ENCODE data around the gene ATP11A. TPM values are rescaled to one million over a fixed set of nuclear protein-coding genes. Genes with fewer than 3 reads are reported as not detected.

The ATP11A gene
- total and polyA plus RNA-seq, 7 donors, result 0.69 to 22.9 (median 9.6) TPM

DNA sequence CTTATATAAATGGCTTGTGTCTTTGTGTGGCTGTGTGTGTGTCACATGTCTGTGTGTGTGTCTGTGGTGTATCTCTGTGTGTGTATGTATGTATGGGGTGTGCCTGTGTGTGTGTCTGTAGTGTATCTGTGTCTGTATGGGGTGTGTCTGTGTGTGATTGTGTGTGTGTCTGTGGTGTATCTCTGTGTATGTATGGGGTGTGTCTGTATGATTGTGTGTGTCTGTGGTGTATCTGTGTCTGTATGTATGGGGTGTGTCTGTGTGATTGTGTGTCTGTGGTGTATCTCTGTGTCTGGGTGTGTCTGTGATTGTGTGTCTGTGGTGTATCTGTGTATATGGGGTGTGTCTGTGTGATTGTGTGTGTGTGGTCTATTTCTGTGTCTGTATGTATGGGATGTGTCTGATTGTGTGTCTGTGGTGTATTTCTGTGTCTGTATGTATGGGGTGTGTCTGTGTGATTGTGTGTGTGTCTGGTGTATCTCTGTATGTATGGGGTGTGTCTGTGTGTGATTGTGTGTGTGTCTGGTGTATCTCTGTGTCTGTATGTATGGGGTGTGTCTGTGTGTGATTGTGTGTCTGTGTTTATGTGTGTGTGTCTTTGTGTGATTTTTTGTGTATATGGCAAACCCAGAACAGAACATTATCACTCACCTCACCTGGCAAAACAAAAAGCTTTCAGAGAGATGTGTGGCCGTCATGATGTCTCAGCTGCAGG is 223.0 kb downstream of the ATP11A start:
- TF ChIP-seq POLR2AphosphoS5 (IDR thresholded peaks at IDR 0.05), result no peak
- TF ChIP-seq POLR2A (IDR thresholded peaks at IDR 0.05), result no peak
- TF ChIP-seq EP300 (IDR thresholded peaks at IDR 0.05), result no peak
- TF ChIP-seq, protein P1, sequence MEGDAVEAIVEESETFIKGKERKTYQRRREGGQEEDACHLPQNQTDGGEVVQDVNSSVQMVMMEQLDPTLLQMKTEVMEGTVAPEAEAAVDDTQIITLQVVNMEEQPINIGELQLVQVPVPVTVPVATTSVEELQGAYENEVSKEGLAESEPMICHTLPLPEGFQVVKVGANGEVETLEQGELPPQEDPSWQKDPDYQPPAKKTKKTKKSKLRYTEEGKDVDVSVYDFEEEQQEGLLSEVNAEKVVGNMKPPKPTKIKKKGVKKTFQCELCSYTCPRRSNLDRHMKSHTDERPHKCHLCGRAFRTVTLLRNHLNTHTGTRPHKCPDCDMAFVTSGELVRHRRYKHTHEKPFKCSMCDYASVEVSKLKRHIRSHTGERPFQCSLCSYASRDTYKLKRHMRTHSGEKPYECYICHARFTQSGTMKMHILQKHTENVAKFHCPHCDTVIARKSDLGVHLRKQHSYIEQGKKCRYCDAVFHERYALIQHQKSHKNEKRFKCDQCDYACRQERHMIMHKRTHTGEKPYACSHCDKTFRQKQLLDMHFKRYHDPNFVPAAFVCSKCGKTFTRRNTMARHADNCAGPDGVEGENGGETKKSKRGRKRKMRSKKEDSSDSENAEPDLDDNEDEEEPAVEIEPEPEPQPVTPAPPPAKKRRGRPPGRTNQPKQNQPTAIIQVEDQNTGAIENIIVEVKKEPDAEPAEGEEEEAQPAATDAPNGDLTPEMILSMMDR (IDR thresholded peaks at IDR 0.05), result no peak
- DNase-seq, result no peak
- Histone ChIP-seq H3K36me3 (no peaks in the 10 kb centered on the region), H3K9me3 (no peaks in the 10 kb centered on the region), H3K27ac (no peak overlapping the region), H3K4me3 (no peak overlapping the region), H3K4me1 (no peaks in the 10 kb centered on the region), H3K27me3 (peaks cover 0 to 43% (median 11%) of the 10 kb centered on the region in 3 donors)
- WGBS, 2 donors, result 19 to 37% methylated on average over 1 of the region's 1 CpG
- intact Hi-C loops (cut with DNase I), result no loop called here

DNA sequence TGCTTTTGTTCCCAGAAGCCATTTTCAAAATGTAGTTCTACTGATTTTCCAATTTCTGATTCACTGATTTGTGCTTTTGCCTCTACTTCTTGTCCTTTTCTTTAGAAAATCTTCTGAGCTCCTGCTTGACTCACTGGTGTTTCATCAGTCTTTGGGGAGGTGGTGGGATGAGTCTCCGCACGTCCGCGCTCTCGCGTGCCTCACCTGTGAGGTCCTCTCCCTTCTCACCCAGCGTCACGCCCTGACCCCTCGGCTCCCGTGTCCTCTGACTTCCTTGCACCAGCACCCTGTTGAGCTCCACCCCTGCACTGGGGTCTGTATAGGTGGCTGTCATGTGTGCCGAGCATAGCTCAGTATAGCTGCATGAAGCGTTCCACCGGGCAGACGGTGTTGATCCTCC is 226.5 kb downstream of the ATP11A start:
- no peaks in the 10 kb centered on the region for H3K4me1 ChIP-seq
- H3K36me3 ChIP-seq, result no peaks in the 10 kb centered on the region
- intact Hi-C loops (cut with DNase I), result no loop called here
- TF ChIP-seq, protein P1 (IDR thresholded peaks at IDR 0.05), result no peak
- TF ChIP-seq POLR2A (IDR thresholded peaks at IDR 0.05) (no peak), POLR2AphosphoS5 (IDR thresholded peaks at IDR 0.05) (no peak), EP300 (IDR thresholded peaks at IDR 0.05) (no peak)
- H3K27me3 ChIP-seq, result peaks cover 0 to 41% (median 2%) of the 10 kb centered on the region in 3 donors
- H3K27ac ChIP-seq, result no peak overlapping the region
- H3K9me3 ChIP-seq, result no peaks in the 10 kb centered on the region
- WGBS, 2 donors, result 89 to 97% methylated on average over 14 of the region's 14 CpGs
- H3K4me3 ChIP-seq, result no peak overlapping the region
- DNase-seq, result peak; percentile 53

DNA sequence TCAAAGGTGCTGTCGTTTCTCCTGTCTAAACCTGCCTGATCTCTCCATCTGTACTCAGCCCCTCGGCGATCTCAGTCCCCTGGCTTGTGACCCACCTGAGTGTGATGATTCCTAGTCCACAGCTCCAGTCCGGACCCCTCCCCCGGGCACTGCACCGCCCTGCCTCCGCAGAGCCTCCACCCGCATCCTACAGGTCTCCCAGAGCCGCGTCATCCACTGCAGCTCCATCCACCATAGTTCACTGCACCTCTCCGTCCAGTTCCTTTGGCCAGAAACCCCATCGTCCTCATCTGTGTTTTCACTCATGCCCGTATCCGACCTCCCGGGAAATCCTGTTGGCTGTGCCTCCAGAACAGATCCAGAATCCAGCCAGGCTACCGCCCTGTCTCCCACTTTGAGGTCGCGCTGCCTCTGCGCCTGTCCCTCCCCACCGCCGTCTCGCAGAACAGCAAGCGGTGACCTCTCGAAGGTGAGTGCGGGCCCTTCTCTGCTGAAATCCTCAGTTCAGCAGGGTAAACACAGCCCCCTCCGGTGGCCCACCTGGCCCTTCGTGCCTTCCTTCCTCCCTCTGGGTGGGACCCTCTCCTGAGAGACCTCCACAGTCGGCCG is 227.3 kb downstream of the ATP11A start:
- H3K4me1 ChIP-seq, result no peaks in the 10 kb centered on the region
- H3K36me3 ChIP-seq, result no peaks in the 10 kb centered on the region
- no peaks in the 10 kb centered on the region for H3K9me3 ChIP-seq
- intact Hi-C loops (cut with DNase I), result no loop called here
- peak; percentile 50 for DNase-seq
- TF ChIP-seq EP300 (IDR thresholded peaks at IDR 0.05) (no peak), POLR2A (IDR thresholded peaks at IDR 0.05) (no peak), POLR2AphosphoS5 (IDR thresholded peaks at IDR 0.05) (no peak)
- TF ChIP-seq, protein P1 (IDR thresholded peaks at IDR 0.05), result no peak
- 94 to 95% methylated on average over 29 of the region's 29 CpGs for WGBS, 2 donors
- no peak overlapping the region for H3K27ac ChIP-seq
- H3K27me3 ChIP-seq, result peaks cover 0 to 37% (median 0%) of the 10 kb centered on the region in 3 donors
- H3K4me3 ChIP-seq, result no peak overlapping the region

DNA sequence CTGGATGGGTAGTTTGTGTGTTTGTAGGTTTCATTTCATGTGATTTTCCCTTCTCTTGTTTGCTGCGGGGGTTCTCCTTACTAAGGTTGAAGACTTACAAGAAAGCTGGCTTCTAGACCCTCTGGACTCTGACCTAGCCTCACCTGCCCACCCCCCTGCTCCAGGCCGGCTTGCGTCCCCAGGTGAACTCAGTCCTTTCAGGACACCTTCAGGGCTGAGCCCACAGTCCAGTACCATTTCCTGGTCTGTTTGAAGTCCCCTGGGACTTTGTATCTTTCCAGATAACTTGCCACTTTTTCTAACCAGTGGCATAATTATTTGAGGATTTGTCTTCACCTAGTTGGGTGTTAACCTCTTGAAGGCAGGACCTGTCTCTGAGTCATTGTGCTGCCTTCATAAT is 227.9 kb downstream of the ATP11A start:
- no peak overlapping the region for H3K4me3 ChIP-seq
- H3K27ac ChIP-seq, result no peak overlapping the region
- TF ChIP-seq, protein P1 (IDR thresholded peaks at IDR 0.05), result no peak
- no peak for TF ChIP-seq POLR2A (IDR thresholded peaks at IDR 0.05)
- no peak for TF ChIP-seq POLR2AphosphoS5 (IDR thresholded peaks at IDR 0.05)
- TF ChIP-seq EP300 (IDR thresholded peaks at IDR 0.05), result no peak
- H3K36me3 ChIP-seq, result no peaks in the 10 kb centered on the region
- peak; percentile 38 for DNase-seq
- WGBS, 2 donors, result 95 to 96% methylated on average over 3 of the region's 3 CpGs
- no peaks in the 10 kb centered on the region for H3K9me3 ChIP-seq
- intact Hi-C loops (cut with DNase I), result no loop called here
- no peaks in the 10 kb centered on the region for H3K4me1 ChIP-seq
- peaks cover 0 to 33% (median 0%) of the 10 kb centered on the region in 3 donors for H3K27me3 ChIP-seq

Measured in sigmoid colon (tissue), 7 donors.